DMS 273 treated with DMSO at 0.1 percent for 48 hours (cell line): ENCODE results near the gene PKLR.

Experiments used
- DNase-seq: peaks from one replicate; lab custom pipeline; 2025; lab: John Stamatoyannopoulos, UW

The PKLR gene

DNA sequence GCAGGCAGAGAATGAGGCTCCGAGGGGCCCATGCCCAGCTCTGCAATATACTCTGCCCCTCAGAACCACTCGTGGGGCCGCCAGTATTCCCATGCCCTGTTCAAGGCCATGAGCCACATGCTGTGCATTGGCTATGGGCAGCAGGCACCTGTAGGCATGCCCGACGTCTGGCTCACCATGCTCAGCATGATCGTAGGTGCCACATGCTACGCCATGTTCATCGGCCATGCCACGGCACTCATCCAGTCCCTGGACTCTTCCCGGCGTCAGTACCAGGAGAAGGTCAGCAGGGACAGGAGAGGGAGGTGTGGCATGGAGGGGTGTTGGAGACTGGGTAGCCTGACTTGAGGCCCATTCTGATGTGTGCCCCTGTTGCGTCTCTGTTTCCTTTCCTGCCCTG lies 16.8 kb downstream of the PKLR start:
- DNase-seq = no peak

GRCh38 chr1:155282488-155283091 lies 18.6 kb downstream of the PKLR start:
- no peak for DNase-seq

GRCh38 chr1:155279268-155279667 lies 22.0 kb downstream of the PKLR start:
- DNase-seq = no peak

- no peak for DNase-seq
Observed at GRCh38 chr1:155278689-155279160, 22.5 kb downstream of the PKLR start.

- peak; percentile 29 for DNase-seq
Observed at GRCh38 chr1:155277902-155278688, 23.1 kb downstream of the PKLR start.

DNA sequence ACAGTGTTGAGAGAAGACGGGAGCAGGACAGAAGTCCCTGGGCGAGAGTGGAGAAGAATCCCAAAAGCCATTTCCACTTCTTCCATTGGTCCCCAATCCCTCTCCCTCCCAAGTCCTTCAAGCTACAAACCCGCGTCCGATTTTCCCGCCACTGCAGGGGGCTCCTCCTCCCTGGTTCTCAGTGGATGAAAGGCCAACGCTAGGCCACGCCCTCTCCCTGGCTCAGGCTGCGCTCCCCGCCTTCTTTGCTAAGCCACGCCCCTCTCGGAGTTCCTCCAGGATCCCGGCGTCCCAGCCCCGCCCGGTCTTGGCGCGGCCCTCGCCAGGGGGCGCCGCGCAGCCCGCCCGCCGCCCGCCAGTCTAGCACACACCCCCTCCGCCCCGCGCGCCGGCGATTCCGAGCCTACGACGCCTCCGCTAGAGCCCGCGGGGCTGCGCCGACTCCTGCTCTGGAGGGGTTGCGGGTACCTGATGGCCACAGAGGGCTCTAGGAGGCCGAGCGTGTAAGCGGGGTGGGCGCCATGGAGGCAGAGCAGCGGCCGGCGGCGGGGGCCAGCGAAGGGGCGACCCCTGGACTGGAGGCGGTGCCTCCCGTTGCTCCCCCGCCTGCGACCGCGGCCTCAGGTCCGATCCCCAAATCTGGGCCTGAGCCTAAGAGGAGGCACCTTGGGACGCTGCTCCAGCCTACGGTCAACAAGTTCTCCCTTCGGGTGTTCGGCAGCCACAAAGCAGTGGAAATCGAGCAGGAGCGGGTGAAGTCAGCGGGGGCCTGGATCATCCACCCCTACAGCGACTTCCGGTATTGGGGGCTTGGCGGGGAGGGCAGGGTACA lies 24.0 kb downstream of the PKLR start, which contains the start of gene HCN3:
Gene HCN3, plus strand, starts transcription at position 394 of the 832 bp plus-strand sequence. Its CDS starts 128 bp downstream, at position 522.
- DNase-seq = peak; percentile 92

DNA sequence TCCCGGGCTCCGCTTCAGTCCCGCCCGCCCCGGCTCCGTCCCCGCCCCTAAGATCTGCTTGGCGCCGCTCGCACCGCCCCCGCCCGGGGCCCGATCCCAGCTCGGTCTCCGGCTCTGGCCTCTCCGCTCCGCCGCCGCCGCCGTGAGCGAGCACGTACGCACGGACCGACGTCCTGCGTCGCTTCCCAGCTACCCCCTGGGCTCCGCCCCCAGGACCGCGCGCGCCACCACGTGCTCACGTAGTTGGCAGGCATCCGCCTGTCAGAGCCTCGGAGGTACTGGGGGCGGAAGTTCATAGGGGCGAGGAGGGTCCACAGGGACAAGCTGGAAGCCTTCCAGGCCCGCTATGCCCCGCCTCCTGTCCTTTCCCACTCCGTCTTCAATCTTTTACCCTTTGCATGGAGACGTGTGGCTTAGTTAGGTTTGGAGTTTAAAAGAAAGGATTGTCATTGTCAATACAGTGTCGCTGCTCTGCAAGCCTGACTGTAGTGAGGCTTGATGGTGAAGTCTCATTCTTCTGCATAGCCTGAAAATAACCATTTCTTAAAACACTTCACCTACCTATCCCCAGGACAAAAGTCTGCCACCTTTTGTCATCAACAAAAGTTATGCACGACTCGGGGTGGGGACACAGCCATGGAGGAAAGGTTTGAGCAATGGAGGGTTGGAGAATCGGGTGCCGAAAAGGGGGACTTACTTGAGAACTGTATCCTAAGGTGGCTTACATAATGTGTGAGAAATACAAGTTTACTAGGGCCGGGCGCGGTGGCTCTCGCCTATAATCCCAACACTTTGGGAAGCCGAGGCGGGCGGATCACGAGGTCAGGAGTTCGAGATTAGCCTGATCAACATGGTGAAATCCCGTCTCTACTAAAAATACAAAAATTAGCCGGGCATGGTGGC lies 27.6 kb downstream of the PKLR start, which contains the start of gene CLK2:
Gene CLK2, minus strand, starts transcription at position 162 of the 903 bp plus-strand sequence. CDS start 2,527 bp downstream, outside the sequence.
- peak; percentile 95 for DNase-seq

DNA sequence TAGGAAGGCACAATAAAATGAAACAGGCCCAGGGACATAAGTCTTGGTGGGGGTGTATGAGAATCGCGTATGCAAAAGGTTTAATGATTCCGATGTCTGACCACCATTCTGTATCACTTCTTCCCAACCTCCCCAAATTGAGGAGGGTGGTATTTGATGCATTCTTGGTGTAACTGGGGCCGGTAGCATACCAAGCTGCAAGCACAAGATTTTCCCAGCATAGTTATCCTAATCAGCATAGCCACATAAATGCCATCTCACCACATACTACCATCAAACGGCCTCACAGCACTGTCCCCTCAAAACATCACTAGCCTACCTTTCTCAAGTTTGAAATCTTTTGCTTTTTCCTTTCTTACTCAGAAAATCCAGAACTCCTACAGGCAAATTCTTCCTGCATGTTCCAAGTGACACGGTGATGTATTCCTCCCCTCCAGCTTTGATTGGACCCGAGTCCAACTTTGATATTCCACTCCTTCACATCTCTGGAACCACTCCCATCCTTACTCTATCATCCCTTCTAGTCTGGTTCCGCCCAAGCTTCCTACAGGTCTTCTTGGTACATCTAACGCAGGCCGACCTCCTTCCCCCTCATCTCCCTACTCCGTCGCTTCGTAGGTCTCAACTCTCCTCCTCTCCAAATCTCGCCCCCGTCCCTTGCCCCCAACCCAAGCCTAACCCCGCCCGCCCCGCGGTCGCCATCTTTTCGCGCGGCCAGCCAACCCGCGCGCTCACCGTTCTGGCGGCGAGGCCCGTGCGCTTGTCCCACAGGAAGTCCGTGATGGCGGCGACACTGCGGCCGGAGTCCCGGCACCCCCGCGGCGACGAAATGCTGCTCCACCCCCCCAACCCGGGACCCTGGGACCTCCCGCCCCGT lies 28.5 kb downstream of the PKLR start:
- peak; percentile 57 for DNase-seq

DNA sequence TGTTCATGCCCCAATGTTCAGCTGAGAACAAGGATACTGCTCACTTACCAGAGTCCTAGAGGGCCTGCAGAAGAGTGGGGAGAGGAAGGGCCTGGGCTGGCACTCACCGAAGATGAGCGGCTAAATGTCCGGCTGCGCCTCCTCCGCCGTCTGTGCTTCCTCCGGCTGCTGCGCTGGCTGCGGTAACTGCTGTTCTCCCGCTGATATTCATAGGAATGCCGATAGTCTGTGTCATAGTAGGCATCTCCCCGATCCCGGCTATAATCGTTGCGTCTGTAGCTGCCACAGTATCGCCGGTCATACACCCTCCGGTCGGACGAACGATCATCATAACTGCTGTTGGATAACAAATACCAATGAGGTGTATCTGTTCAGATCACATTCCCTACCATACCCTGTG lies 31.9 kb downstream of the PKLR start:
- DNase-seq = no peak

GRCh38 chr1:155268630-155269029 lies 32.6 kb downstream of the PKLR start:
- DNase-seq = no peak

DNA sequence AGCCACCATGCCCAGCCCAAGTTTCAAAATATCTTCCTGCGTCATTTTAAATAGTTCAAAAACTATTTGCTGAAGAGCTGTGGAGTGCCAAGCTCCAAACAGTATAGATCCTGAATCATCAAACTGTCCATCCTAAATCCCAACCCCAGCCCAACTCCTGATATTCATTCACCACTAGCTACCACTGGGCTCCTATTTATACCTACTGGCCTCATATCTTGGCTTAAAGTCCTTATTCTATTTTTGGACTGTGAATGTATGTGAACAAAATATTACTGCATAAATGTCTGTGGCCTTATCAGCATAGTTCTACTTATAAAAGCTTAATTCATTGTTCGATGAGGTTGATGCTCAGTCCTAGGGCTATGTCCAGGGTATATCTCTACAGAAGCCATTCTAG lies 33.9 kb downstream of the PKLR start:
- DNase-seq = no peak

DNA sequence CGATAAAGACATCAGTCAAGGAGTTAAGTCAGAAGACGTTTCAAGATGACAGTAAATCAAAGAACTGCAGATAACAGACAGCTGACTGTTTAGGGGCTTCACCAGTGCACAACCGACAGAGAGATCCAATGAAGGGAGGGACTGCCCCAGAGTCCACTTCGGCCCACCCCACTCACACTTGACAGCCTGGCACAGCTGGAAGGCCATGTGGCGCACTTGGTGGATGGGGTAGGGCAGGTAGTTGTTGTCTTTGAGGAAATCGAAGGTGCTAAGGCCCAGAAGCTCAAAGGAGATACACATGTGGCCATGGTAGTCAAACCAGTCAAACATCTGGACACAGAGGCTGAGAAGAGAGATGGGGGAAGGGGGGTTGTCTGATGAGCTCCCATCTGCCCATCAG lies 34.7 kb downstream of the PKLR start:
- DNase-seq = no peak

DNA sequence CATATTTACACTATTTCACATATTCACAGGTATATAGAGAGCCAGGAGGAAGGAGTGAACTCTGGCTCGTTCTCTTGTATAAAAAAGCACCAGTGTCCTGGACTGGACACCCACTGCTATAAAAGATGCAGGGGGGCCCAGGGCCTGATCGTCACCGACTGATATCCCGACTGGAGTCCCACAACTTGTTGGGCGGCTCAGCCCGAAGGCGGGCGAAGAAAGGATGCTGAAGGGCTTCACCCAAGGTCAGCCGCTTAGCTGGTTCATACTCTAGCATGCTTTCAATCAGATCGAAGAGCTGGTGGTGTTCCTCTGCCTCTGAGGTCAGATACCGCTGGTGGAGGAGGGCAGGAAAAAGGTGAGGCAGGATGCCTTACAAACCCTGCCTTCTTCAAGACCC lies 38.2 kb downstream of the PKLR start:
- no peak for DNase-seq

DNA sequence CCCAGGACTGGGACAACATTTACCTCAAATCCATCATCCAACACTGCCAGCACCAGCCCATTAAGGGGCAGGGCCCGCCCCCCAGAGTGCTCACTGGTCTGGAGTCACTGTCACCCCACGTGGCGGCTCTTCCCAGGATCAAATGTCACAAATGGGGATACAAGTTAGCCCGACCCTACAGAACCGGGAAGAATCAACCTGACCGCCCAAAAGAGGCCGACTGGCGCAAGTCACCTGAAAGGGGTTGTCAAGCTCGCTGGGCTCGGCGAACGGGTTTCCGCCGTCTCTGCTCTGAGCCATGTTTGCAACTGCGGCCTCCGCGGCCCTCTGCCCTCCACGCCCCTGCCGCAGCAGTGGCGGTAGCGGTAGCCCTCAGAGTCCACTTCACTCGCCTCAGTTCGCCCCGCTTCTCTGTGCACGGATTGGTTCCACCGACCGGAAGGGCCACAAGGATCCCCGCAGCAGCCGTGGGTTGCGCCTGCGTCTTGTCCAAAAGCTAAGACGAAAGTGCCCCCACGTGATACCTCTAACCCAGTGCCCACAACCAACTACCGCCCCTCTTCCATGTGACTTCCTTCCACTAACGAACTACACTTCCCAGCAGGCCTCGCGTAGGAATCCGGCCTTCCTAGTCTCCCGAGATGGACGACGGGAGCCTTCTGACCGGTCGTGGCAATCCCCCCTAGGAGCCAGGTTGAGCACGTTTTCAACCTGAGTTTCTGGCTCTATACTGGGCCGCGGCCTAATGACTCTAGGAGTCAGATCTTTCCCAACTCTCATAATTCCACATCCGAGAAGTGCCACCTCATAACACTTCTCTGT lies 39.2 kb downstream of the PKLR start, which contains the start of gene SCAMP3:
Gene SCAMP3, minus strand, starts transcription at position 509 of the 822 bp plus-strand sequence. Its CDS starts 209 bp downstream, at position 300.
- DNase-seq = peak; percentile 98

GRCh38 chr1:155261493-155261851 lies 39.8 kb downstream of the PKLR start:
- DNase-seq = no peak

- DNase-seq = no peak
Observed at GRCh38 chr1:155260276-155260675, 41.0 kb downstream of the PKLR start.

- no peak for DNase-seq
Observed at GRCh38 chr1:155256058-155256852, 45.0 kb downstream of the PKLR start.

DNA sequence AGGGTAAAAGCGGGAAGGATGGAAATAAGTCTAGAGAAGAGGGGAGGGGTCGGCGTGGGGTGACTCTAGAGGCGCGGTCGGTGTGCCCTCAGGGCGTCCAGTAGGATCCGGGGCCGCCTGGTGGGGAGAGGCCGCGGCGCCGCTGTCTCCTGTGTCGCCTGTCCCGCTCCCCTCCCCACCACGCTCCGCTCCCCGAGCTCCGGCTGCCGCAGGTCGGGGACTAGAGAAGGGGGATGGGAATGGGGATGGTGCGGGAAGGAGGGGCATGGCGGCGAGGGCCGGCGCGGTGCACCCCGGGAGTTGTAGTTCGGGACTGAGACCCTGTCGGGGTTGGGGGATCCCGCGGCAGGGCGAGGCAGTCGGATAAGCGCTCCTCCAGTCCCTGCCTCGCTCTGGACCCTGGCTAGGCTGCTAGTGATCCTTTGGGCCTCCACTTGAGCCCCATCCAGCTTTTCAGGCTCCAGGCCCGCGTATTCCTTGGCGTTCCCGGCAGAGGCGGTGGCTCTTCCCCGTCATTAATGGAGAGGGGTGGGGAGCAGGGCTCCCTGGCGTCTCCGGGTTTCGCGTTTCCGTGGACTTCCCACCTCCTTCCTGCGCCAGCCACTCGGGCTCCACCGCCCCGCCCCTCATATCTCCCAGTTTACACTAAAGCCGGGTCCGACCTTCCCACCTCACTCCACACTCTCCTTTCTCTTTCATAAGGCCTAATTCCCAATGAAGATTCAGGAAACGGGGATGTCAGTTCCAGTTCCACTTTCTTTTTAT lies 45.8 kb downstream of the PKLR start, which contains the start of gene ENTREP3:
Gene ENTREP3, minus strand, starts transcription at position 241 of the 765 bp plus-strand sequence. CDS start 606 bp downstream, outside the sequence.
- peak; percentile 70 for DNase-seq
